Esophagus squamous epithelium (tissue), 4 donors: Measurements from ENCODE around the gene KRTAP2-2.

Experiments used
- POLR2A ChIP-seq, 4 donors: fragments of 450-650 bp; IDR thresholded peaks; one replicate each; pipeline ENCODE4 v1.6.1; 2017; ENCODE audit warnings: antibody characterized with exemption in 4 of 4, mild to moderate bottlenecking in 4 of 4, moderate library complexity in 3 of 4
- TF ChIP-seq, protein P1 (sequence below), 6 experiments: fragments of 450-650 bp in 4 of 6; fragments of 200-600 bp in 2 of 6; sonication (generic) in 2 of 6; IDR thresholded peaks; one replicate each; pipeline ENCODE4 v1.5.1; 2016 to 2019; ENCODE audit warnings: antibody characterized with exemption in 6 of 6, mild to moderate bottlenecking in 4 of 6, moderate library complexity in 4 of 6

DNA sequence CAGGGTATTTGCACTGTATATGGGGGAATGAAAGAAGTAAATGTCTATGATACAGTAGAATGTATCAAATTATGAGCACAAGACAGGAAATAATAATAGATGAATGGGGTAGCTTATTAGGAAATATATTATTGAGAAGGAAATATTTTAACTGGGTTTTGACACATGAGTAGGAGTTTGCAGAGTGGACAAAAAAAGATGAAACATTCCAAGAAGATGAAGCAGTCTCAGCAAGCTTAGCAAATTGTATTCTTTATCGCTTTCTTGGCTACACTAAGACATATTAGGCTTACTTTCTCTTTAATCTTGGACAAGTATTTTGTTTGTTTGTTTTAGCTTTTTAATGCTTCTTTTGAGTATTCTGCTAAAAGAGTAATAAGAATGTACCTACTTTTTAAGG lies 48.9 kb upstream of the KRTAP2-2 start:
- TF ChIP-seq, protein P1, sequence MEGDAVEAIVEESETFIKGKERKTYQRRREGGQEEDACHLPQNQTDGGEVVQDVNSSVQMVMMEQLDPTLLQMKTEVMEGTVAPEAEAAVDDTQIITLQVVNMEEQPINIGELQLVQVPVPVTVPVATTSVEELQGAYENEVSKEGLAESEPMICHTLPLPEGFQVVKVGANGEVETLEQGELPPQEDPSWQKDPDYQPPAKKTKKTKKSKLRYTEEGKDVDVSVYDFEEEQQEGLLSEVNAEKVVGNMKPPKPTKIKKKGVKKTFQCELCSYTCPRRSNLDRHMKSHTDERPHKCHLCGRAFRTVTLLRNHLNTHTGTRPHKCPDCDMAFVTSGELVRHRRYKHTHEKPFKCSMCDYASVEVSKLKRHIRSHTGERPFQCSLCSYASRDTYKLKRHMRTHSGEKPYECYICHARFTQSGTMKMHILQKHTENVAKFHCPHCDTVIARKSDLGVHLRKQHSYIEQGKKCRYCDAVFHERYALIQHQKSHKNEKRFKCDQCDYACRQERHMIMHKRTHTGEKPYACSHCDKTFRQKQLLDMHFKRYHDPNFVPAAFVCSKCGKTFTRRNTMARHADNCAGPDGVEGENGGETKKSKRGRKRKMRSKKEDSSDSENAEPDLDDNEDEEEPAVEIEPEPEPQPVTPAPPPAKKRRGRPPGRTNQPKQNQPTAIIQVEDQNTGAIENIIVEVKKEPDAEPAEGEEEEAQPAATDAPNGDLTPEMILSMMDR (IDR thresholded peaks at IDR 0.05): no peak
- TF ChIP-seq POLR2A (IDR thresholded peaks at IDR 0.05): no peak
